Activated naive CD4-positive, alpha-beta T cell treated with anti-CD3 and anti-CD28 coated beads for 36 hours (primary cell): ENCODE data around the gene MAP1S. TPM values are rescaled to one million over a fixed set of nuclear protein-coding genes. Genes with fewer than 3 reads are reported as not detected.
A peak's percentile ranks its signal among the peaks of the same experiment; 100 is the strongest.

Experiments used
- CTCF ChIA-PET: fragments of 350-600 bp; sonication (Branson Sonifier 250); formaldehyde crosslinking; loops from one replicate; lab custom pipeline; 2021; ENCODE audit warnings: antibody characterized with exemption; lab: Charles Lee
- DNase-seq: peaks from one replicate; pipeline ENCODE4 v3.0.0-alpha.2; 2020
- H3K27ac Mint-ChIP-seq: one replicate; pipeline ENCODE4 v1.8.0; 2021; ENCODE audit warnings: mild to moderate bottlenecking, mixed read lengths
- H3K27me3 Mint-ChIP-seq: one replicate; pipeline ENCODE4 v1.8.0; 2021; ENCODE audit warnings: low read depth, mixed read lengths
- H3K36me3 Mint-ChIP-seq: one replicate; pipeline ENCODE4 v1.8.0; 2021; ENCODE audit warnings: low read depth, mixed read lengths
- H3K4me1 Mint-ChIP-seq: one replicate; pipeline ENCODE4 v1.8.0; 2021; ENCODE audit warnings: low read depth, mixed read lengths
- H3K4me3 Mint-ChIP-seq: one replicate; pipeline ENCODE4 v1.8.0; 2021; ENCODE audit warnings: mild to moderate bottlenecking, moderate library complexity, mixed read lengths
- H3K9me3 Mint-ChIP-seq: one replicate; pipeline ENCODE4 v1.8.0; 2021; ENCODE audit warnings: mixed read lengths
- intact Hi-C: fragments of 100-400 bp; cut with micrococcal nuclease; formaldehyde crosslinking; loops from one replicate; pipeline ENCODE4 v1.15.1; 2023
- total RNA-seq, 2 experiments: library from RNA; stranded (reverse); gene quantifications; one replicate each; pipeline ENCODE4 v1.2.3, GENCODE V29; 2021

The MAP1S gene
- total RNA-seq, 2 experiments from 2014 or later = 46.8 to 51.8 TPM

- no peak overlapping the region for H3K4me3 Mint-ChIP-seq
- H3K27me3 Mint-ChIP-seq = peaks cover 75% of the 10 kb centered on the region
- H3K27ac Mint-ChIP-seq = no peak overlapping the region
- no peaks in the 10 kb centered on the region for H3K9me3 Mint-ChIP-seq
- peaks cover 17% of the 10 kb centered on the region for H3K4me1 Mint-ChIP-seq
- intact Hi-C loops = no loop called here
- no peak for DNase-seq
- H3K36me3 Mint-ChIP-seq = no peaks in the 10 kb centered on the region
- CTCF ChIA-PET = no interaction called here
These were observed 35.0 kb upstream of the MAP1S start for GRCh38 chr19:17684256-17684655.

- H3K4me1 Mint-ChIP-seq = peaks cover 15% of the 10 kb centered on the region
- CTCF ChIA-PET = no interaction called here
- intact Hi-C loops = no loop called here
- no peak for DNase-seq
- no peaks in the 10 kb centered on the region for H3K36me3 Mint-ChIP-seq
- peaks cover 64% of the 10 kb centered on the region for H3K27me3 Mint-ChIP-seq
- no peaks in the 10 kb centered on the region for H3K9me3 Mint-ChIP-seq
- no peak overlapping the region for H3K4me3 Mint-ChIP-seq
- no peak overlapping the region for H3K27ac Mint-ChIP-seq
These were observed 33.7 kb upstream of the MAP1S start for GRCh38 chr19:17685451-17686022.

- CTCF ChIA-PET = no interaction called here
- Mint-ChIP-seq H3K36me3 (no peaks in the 10 kb centered on the region), H3K27me3 (peaks cover 62% of the 10 kb centered on the region), H3K4me3 (no peak overlapping the region), H3K27ac (no peak overlapping the region), H3K4me1 (peaks cover 15% of the 10 kb centered on the region), H3K9me3 (no peaks in the 10 kb centered on the region)
- no peak for DNase-seq
- intact Hi-C loops = no loop called here
These were observed 33.2 kb upstream of the MAP1S start for GRCh38 chr19:17686023-17686521.

GRCh38 chr19:17686592-17687024 lies 32.7 kb upstream of the MAP1S start:
- Mint-ChIP-seq H3K27me3 (peaks cover 58% of the 10 kb centered on the region), H3K36me3 (no peaks in the 10 kb centered on the region), H3K4me1 (peaks cover 15% of the 10 kb centered on the region), H3K27ac (no peak overlapping the region), H3K9me3 (no peaks in the 10 kb centered on the region), H3K4me3 (no peak overlapping the region)
- CTCF ChIA-PET = no interaction called here
- no peak for DNase-seq
- intact Hi-C loops = no loop called here

- Mint-ChIP-seq H3K27me3 (peaks cover 58% of the 10 kb centered on the region), H3K4me3 (no peak overlapping the region), H3K9me3 (no peaks in the 10 kb centered on the region), H3K27ac (no peak overlapping the region), H3K36me3 (no peaks in the 10 kb centered on the region), H3K4me1 (peaks cover 15% of the 10 kb centered on the region)
- DNase-seq = no peak
- intact Hi-C loops = no loop called here
- CTCF ChIA-PET = interaction anchor here (0.6 kb wide), 1 partner anchor 96 kb away, joined by 3 read pairs; no protein-coding TSS in a partner anchor
These were observed 32.0 kb upstream of the MAP1S start for GRCh38 chr19:17687141-17687856.

GRCh38 chr19:17687857-17688784 lies 31.2 kb upstream of the MAP1S start, which contains the start of gene UNC13A:
UNC13A (minus strand) TSS chr19:17688354; CDS start chr19:17688199, 155 bp downstream.
- H3K4me3 Mint-ChIP-seq = no peak within 1 kb of the TSS
- H3K9me3 Mint-ChIP-seq = no peaks in the 10 kb centered on the region
- peak; percentile 52 for DNase-seq
- no peaks in the 10 kb centered on the region for H3K36me3 Mint-ChIP-seq
- peaks cover 55% of the 10 kb centered on the region for H3K27me3 Mint-ChIP-seq
- CTCF ChIA-PET = interaction anchor here (0.6 kb wide), 2 partner anchors 95 to 137 kb away, joined by 3 read pairs; no protein-coding TSS in a partner anchor
- intact Hi-C loops = no loop called here
- no peak within 1 kb of the TSS for H3K27ac Mint-ChIP-seq
- peaks cover 15% of the 10 kb centered on the region for H3K4me1 Mint-ChIP-seq

GRCh38 chr19:17688853-17689595 lies 30.3 kb upstream of the MAP1S start:
- CTCF ChIA-PET = interaction anchor here (0.6 to 1.0 kb wide), 2 partner anchors 86 to 136 kb away, joined by 3 read pairs; no protein-coding TSS in a partner anchor
- peaks cover 49% of the 10 kb centered on the region for H3K27me3 Mint-ChIP-seq
- no peak overlapping the region for H3K4me3 Mint-ChIP-seq
- no peaks in the 10 kb centered on the region for H3K9me3 Mint-ChIP-seq
- intact Hi-C loops = no loop called here
- no peak overlapping the region for H3K27ac Mint-ChIP-seq
- DNase-seq = no peak
- no peaks in the 10 kb centered on the region for H3K36me3 Mint-ChIP-seq
- H3K4me1 Mint-ChIP-seq = peaks cover 15% of the 10 kb centered on the region

- CTCF ChIA-PET = interaction anchor here (0.6 to 1.6 kb wide), 5 partner anchors 11 to 224 kb away, joined by 3 to 8 read pairs (median 3); no protein-coding TSS in a partner anchor
- Mint-ChIP-seq H3K4me3 (no peak overlapping the region), H3K4me1 (peaks cover 6% of the 10 kb centered on the region), H3K27ac (no peak overlapping the region), H3K27me3 (peaks cover 30% of the 10 kb centered on the region), H3K36me3 (no peaks in the 10 kb centered on the region), H3K9me3 (no peaks in the 10 kb centered on the region)
- intact Hi-C loops = no loop called here
- no peak for DNase-seq
These were observed 26.7 kb upstream of the MAP1S start for GRCh38 chr19:17692566-17692965.

- Mint-ChIP-seq H3K27ac (no peak overlapping the region), H3K9me3 (no peaks in the 10 kb centered on the region), H3K4me3 (no peak overlapping the region), H3K36me3 (no peaks in the 10 kb centered on the region), H3K4me1 (no peaks in the 10 kb centered on the region), H3K27me3 (peaks cover 26% of the 10 kb centered on the region)
- intact Hi-C loops = no loop called here
- no peak for DNase-seq
- CTCF ChIA-PET = interaction anchor here (1.0 kb wide), 1 partner anchor 9 kb away, joined by 3 read pairs; no protein-coding TSS in a partner anchor
These were observed 24.1 kb upstream of the MAP1S start for GRCh38 chr19:17695198-17695597.

- Mint-ChIP-seq H3K36me3 (no peaks in the 10 kb centered on the region), H3K27ac (no peak overlapping the region), H3K4me3 (no peak overlapping the region), H3K4me1 (no peaks in the 10 kb centered on the region), H3K27me3 (peaks cover 2% of the 10 kb centered on the region), H3K9me3 (no peaks in the 10 kb centered on the region)
- CTCF ChIA-PET = interaction anchor here (0.5 to 2.7 kb wide), 24 partner anchors 8 to 229 kb away, joined by 3 to 18 read pairs (median 4); partner anchors contain the start of genes CCDC124, MAP1S and RPL18A
- DNase-seq = peak; percentile 82
- intact Hi-C loops = loop anchor here (1.0 to 2.0 kb wide), 4 partner anchors 71 to 228 kb away; no protein-coding TSS in a partner anchor
These were observed 15.3 kb upstream of the MAP1S start for GRCh38 chr19:17703824-17704463.

- no peaks in the 10 kb centered on the region for H3K36me3 Mint-ChIP-seq
- H3K9me3 Mint-ChIP-seq = no peaks in the 10 kb centered on the region
- CTCF ChIA-PET = interaction anchor here (1.6 to 2.7 kb wide), 3 partner anchors 9 to 60 kb away, joined by 4 to 7 read pairs (median 7); partner anchors contain the start of gene MAP1S
- H3K27ac Mint-ChIP-seq = no peak overlapping the region
- no peak for DNase-seq
- intact Hi-C loops = no loop called here
- H3K4me3 Mint-ChIP-seq = no peak overlapping the region
- H3K4me1 Mint-ChIP-seq = no peaks in the 10 kb centered on the region
- no peaks in the 10 kb centered on the region for H3K27me3 Mint-ChIP-seq
These were observed 12.5 kb upstream of the MAP1S start for GRCh38 chr19:17706750-17707181.
